Dedifferentiated amniotic fluid mesenchymal stem cell (primary cell): Measurements from ENCODE around the gene PERCC1.

Experiments
- DNase-seq: peaks from one replicate; pipeline ENCODE4 v3.0.0-alpha.2; 2016; ENCODE audit errors: extremely low spot score

Gene PERCC1

DNA sequence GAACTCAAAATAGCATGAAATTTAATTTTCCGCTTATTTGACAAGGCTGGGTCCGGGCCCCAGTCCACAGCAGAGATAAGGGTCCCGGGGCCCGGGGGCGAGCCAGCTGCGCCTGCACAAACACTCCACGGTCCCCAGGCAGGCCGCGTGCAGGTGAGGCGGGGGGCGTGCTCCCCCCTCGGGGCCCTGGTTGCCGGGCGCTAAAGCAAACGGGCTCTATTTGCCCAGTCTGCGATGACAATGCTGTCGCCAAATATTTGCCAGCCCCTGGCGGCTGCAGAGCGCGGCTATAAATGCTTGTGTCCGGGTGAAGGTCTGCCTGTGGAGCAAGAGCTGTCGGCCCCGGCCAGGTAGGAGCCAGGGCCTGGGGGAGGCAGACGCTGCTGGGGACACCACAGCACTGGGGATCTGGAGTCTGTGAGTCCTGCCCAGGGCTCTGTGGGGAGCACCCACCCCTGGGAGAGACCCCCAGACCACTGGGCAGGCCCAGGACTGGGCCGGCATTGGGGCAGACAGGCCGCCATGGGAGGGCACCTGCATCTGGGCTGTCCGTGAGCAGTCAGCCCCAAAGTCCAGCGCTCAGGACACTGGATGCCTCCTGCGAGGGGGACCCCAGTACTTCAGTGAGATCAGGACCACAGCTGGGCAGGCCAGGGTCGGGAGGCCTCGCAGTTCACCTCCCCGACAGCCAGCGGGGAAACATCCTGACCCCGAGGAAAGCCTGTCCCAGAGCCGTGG lies at the start of gene PERCC1:
Gene PERCC1, plus strand, starts transcription at position 320 of the 738 bp plus-strand sequence. CDS start 1,516 bp downstream, outside the sequence.
- no peak for DNase-seq

DNA sequence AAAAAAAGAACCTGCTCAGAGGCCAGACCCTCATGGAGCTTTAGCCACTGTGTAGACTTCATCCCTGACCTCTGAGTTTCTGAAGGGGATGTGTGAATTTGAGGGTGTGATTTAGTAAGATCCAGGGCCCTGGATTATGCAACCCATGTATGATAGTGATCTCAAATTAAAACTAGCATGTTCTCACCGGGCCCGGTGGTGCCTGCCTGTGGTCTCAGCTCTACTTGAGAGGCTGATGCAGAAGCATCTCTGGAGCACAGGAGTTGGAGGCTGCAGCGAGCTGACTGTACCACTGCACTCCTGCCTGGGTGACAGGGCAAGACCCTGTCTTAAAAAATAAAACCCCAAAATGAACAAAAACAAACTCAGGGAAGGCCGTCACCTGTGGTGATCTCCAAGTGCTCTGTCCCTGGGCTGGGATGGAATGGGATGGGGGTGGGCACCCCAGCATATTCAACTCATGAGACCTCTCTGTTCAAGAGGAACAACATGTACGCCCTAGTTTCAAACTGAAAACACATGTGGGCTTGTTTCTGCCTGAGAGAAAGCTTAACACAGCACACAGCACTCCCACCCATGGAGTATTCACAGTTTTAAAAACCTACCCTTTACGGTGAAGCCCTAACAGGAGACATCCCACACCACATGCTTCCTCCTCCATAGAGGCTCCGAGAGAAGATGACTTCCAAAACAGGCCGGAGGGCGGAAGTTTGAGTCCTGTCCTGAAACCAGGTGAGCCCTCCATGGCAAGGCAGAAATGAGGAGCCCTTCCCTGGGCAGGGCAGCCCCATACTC lies 49.1 kb upstream of the PERCC1 start:
- DNase-seq, result no peak

DNA sequence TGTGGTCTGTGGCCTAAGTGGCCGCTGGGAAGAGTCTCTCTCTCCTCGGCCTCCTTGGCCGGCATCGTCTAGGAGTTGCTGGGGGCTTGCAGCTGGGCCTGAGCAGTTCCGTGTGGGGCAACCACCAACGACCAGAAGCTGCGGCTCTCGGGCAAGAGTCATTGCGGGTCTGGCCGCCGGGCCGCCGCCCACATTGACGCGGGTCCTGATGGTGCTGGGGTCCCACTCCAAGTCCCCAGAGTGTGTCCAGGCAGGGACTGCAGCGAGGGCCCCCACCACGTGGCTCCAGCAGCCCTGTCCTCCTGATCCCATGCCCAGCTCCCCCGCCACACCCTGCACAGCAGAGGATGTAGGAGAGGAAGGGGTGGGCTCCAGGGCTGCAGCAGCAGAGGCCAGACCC lies 47.3 kb upstream of the PERCC1 start:
- DNase-seq, result no peak

DNA sequence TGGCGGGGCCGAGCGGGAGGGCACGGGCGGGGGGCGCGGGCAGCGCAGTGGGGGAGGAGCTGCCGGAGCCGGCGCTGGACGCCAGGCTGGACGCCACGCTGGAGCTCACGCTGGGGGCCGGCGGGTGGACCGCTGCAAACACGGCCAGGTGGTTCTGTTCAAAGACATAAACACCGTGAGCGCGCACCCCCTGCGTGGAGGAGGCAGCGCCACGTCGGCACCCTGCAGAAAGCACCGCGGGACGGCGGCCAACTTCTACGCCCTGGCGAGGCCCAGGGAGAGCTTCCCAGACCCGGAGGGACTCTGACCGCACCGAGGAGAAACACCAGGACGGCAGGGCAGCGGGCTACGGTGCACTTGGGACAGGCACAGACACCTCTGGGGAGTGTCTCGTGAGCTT lies 45.6 kb upstream of the PERCC1 start:
- no peak for DNase-seq

DNA sequence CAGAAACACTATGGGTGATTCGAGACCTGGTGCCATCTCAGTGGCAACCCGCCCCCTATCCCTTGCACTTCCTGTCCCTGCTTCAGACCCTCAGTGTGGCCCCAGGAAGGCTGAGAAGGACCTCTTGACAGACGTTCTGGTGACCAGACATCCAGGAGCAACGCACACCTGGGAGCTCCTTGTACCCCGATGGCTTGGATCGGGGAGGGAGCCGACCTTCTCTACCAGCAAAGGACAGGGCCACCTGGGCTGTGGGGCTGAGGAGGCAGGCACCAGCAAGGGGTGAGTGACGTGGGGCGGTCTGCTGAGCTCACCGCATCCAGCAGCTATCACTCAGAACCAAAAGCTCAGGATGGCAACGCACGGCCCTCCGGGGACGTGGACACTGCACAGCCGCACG lies 43.5 kb upstream of the PERCC1 start:
- DNase-seq, result no peak

DNA sequence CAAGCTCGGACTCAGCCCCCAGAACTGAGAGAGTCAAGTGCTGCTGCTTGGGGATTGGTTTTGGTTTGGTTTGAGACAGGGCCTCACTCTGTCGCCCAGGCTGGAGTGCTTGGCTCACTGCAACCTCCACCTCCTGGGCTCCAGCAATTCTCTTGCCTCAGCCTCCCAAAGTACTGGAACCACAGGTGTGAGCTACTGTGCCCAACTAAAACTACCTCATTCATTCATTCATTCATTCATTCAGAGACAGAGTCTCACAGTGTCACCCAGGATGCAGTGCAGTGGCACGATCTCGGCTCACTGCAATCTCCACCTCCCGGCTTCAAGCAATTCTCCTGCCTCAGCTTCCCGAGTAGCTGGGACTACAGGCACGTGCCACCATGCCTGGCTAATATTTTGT lies 41.1 kb upstream of the PERCC1 start:
- no peak for DNase-seq

DNA sequence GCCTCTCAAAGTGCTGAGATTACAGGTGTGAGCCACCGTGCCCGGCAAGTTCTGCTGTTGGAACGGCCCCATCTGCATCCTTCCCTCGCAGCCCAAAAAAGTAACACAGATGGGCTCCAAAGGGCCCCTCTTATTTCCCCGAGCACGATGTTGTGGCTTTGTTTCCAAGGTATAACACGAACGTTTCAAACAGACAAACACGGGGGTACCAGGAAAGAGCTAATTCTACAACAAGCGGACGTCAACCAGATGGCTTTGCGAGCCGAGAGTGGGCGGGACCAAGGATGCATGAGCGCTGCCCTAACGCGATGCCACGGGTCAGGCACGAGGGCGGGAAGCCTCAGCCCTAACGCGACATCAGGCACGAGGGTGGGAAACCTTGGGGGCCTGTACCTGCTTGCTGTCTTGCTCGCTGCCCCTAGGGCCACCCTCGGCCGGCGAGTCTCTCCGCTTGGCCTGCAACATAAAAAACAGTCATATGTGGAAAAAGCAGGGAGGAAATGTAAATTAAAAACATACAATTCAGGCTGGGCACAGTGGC lies 40.6 kb upstream of the PERCC1 start:
- no peak for DNase-seq

DNA sequence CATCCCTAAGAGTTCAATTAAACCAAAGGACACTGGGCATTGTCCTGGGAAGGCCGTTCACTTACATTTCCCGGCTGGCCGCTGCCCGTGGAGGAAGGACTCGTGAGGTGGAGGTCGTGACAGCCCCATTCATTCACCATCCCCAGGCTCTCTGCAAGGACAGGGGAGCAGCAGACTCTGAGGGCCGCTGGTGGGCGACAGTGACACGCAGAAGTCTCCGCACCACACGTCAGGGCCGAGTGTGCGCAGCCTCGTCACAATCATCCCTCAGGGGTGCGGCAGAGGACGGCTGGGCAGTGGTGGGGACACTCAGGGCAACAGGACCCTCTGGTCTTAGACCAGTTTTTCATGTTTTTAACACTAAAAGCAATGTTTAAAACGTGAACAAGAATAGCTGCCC lies 38.1 kb upstream of the PERCC1 start:
- no peak for DNase-seq

DNA sequence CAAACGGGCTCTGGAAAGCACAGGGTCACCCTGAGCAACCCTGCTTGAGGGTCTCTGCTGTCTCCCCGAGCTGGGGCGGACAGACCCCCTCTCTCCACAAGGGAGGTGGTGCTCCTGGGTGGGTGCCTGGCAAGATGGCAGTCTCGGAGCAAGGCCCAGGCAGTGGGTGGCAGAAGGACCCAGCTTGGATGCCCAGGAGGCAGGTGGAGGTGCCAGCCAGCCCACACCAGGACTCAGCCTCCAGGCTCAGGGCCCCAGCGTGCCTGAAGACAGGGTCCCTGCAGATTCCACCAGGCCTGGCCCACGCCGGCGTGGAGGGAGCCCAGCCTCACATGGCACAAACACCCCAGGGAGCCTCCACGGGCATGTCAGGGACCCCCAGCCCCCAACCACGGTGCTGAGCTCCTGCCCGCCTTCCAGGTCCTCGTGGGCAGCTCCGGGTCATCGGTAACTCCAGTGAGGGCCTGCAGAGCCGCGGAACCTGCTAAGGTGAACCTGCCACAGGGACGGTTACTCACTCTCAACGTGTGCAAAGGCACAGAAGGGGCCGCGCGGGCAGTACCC lies 37.2 kb upstream of the PERCC1 start:
- DNase-seq, result no peak

DNA sequence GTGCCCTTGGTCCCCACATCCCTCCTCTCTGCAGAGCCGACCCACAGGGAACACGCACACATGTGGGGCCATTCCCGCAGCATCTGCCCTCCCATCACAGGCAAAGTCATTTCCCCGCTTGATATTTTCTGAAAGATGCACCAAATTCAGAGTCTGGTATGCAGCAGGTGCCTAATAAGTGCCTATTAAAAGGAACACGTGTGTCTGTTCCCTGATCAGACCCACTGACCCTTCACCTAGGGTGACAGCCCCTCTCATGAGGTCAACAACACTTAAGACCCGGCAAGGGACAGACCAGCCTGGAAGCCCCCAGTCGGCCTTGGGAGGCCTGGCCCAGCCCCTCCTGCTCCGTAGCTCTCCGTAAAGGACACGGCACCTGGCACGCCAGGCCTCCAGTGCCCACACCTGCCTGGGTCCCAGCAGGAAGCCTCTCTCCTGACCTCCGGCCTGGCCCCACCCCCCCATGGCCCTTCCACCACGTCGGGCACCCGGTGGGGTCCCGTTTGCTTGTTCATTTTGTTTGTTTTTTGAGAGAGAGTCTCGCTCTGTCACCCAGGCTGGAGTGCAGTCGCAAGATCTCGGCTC lies 36.4 kb upstream of the PERCC1 start:
- no peak for DNase-seq

DNA sequence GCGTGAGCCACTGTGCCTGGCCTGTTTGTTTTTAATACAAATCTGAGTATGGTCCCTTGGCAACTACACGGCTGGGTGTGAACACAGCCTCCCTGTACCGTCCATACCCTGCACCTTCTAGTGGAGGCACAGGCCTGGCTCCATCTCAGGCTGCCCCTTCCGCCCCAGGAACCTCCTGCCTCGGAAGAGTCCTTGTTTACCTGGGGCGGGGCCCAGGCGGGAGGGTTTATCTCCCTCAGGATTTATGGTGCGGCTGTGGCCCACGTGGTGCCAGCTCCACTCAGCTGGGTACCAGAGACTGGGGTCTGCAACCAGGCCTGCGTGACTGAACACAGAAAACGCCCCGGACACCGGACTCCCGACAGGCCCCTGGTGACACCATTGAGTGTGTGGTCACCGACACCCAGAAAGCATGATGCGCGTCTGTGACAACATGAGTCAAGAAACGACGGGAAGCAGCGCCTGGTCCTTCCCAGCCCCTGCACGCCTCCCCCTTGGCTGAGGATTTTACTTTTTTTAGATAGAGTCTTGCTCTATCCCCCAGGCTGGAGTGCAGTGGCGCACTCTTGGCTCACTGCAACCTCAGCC lies 35.3 kb upstream of the PERCC1 start:
- no peak for DNase-seq

DNA sequence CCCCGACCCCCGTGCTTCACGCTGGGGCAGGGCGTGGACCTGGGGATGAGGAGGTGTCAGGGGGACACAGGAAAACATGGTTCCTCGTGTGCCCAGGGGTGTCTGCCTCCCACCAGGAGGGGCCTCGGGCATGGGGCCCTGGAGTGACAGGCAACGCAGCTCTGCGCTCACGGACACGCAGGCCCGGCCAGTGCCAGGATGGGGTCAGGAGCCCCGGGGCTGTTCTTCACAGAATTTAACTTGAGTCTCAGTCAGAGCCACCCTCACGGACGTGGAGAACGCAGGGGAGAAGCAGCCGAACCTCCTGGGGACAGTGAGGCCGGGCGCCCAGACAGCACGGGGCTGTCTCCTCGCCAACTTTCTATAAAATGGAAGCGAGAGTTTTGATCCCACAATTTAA lies 33.1 kb upstream of the PERCC1 start:
- DNase-seq, result no peak

DNA sequence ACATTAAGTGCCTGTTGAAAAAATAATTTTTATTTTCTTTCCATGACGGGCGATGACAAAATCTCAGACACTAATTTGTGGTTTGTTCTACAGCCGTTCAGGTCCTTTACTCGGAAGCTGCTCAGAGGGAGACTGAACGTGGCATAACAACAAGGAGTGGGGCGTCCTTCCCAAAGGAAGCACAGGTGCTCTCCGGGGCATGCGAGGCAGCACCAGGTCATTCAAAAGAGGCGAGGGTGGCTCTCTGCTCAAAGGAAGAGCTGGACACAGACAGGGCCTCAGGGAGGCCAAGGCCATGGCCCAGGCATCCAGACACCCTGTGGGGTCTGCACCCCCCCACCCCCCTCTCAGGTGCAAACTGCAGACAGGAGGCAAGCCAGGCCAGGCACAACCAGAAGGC lies 32.5 kb upstream of the PERCC1 start:
- DNase-seq, result no peak

DNA sequence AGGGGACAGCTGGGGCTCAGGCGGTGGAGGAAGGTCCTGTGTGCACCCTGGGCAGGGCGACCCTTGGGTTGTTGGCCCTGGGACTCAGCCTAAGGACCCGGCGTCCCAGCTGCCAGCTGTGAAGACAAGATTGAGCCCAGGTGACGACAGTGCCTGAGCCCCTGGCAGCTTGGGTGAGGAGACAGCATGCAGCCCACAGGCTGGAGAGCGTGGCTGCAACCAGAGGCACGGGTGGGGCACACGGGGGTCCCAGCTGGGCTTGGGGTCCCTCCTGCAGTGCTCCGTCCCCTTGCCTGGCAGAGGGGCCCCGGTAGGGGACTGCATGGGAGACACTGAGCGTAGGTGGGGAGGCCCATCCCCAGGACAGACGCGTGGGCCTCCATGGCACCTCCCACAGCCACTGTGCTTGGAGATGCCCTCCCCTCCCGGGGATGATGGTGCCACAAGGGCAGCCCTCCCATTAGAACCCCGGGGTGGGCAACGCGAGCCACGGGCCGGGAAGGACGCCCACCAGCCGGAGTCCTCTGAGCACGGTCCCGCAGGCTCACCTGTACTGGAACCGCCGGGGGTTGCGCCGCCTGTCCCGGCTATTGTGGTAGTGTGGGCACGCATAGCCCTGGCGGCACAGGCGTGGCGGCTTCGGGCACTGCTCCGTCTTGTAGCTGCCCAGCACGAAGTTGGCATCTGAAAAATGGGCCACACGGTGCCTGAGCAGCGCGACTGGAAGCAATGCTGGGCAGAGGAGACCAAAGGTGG lies 31.9 kb upstream of the PERCC1 start:
- no peak for DNase-seq

DNA sequence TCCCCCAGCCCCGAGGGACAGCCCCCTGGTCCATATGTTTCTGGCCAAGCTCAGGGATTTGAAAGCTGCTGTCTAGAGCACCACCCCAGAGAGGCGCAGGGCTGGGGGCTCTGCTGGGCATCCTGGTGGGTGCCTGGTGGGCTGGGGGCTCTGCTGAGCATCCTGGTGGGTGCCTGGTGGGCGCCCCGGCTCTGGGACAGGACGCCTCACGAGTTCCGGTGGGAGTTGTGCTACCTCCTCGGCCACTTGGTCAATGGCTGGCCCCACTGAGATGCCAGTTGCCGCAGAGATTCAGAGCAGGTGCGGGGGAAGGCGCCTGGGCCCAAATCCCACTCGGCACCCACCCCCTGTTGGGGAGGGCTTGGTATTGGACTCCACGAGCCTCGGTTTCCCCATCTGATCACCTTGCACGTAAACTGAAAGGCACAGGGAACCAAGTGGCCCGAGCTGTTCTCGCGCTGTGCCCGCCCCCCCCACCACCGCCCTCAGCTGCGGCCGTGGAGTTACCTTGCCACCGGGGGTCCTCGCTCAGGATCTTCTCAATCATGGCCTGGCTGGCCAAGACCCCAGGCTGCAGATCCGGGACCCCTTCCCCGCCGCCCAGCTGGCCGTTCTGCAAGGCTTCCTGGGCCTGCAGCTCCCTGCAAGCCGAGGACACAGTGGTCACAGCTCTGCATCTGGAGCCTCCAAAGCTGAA lies 29.7 kb upstream of the PERCC1 start:
- DNase-seq, result no peak

DNA sequence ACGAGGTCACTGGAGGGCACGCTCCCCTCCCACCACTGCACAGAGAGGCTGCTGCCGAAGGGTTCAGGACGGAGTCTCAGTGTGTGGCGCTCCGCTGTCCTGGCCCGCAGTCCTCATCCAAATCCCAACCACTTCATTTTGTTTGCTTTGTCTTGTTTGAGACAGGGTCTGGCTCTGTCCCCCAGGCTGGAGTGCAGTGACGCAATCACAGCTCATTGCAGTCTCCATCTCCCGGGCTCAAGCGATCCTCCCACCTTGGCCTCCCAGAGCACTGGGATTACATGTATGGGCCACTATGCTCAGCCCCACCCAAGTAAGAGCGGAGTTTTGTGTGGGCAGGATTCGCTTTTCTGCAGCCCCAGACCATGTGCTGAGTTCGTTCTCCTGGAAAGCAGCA lies 29.1 kb upstream of the PERCC1 start:
- DNase-seq, result no peak

DNA sequence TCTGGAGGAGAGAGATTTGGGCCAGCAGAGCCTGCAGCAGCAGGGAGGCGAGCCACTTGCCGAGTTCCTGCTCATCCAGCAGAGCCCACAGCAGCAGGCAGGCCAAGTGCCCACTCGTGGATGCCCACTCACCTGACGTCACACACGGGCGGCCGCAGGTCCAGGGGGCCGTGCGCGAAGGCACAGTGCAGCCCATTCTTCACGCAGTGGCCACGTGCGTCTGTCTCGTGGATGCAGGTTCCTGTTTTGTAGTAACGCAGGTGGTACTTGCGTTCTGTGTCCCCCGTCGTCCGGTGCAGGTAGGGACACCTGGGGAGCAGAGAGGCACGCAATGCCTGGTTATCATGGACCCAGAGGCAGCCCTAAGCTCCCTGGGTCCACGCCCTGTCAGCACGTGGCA lies 27.8 kb upstream of the PERCC1 start:
- no peak for DNase-seq

DNA sequence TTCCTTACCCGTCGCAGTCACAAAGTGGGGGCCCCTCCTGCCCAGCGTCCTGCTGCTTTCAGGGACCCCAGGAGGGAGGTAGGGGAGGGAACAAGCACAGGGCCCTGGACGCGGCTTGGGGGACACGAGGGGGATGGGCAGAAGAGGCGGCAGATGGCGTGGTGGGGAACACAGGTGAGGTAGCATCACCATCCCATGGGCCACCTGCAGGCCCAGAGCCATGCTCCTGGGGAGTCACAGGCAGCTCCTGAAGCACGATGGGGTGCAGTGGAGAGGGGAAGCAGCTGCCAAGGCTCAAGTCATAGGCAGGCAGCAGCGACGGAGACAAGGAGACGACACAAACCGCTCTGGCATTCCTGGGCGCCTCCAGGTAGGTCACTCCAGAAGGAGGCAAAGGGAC lies 27.1 kb upstream of the PERCC1 start:
- DNase-seq, result no peak

DNA sequence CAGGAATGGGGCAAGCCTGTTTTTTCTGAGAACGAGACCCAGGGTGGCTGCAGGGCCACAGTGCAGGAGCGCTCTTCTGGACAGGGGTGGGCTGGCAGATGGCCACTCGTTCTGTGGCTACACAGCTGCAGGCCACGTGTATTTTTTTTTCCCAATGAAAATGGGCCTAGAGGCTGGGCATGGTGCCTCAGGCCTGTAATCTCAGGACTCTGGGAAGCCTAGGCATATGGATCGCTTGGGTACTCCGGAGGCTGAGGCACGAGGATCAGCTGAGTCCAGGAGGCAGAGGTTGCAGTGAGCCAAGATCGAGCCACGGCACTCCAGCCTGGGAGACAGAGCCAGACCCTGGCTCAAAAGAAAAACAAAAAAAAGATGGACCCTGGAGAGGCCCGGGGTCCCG lies 23.1 kb upstream of the PERCC1 start:
- no peak for DNase-seq

DNA sequence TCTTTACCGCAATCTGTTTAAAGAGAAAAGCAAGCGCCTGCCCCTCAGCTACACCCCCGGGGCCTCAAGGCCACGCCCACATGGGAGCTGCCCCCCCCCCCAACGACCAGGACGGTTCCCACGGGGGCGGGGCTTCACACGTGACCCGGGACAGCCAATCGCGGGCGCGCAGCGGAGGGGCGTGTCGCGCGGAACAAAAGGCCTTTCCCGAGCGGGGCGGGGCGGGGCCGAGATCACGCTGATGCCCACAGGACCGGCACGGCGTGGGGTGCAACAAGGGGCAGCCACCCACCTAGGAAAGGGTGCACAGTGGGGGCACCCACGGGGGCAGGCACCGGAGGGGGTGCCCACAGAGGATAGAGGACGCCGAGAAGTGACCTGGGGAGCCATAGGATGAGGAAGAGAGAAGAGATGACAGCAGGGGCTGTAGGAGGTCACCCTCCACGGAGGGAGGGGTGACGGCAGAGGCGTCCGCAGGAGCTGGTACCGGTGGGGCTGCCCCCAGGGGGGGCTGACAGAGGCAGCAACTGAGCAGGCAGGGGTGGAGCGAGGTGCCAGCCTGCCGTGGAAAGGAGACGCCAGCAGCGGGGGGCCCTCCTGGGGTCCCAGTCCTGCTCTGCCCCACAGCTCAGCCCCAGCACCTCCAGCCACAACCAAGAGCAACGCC lies 22.6 kb upstream of the PERCC1 start:
- DNase-seq, result peak; percentile 79
